Psoas muscle (tissue), 8 donors: ENCODE measurements around the gene PPP3CA. TPM values are rescaled to one million over a fixed set of nuclear protein-coding genes. Genes with fewer than 3 reads are reported as not detected.

Source experiments
- ATAC-seq, 4 donors: fragments of 200-7000 bp; cut with Tn5 transposase; one replicate each; pipeline ENCODE4 v1.9.1; 2020; ENCODE audit warnings: moderate library complexity in 3 of 4, mild to moderate bottlenecking in 2 of 4
- DNase-seq, 2 donors: peaks; one replicate each; pipeline ENCODE4 v3.0.0-alpha.2; 2020
- H3K27ac ChIP-seq: fragments of 200-600 bp; one replicate; pipeline ENCODE4 v1.8.0; 2022
- H3K27me3 ChIP-seq, 3 donors: fragments of 200-600 bp in 1 of 3; one replicate each; pipeline versions ENCODE4 v1.6.1 to v1.8.0; 2013 to 2022; ENCODE audit warnings: low read length in 2 of 3, mild to moderate bottlenecking in 2 of 3, moderate library complexity in 1 of 3; ENCODE audit not compliant: insufficient read depth in 3 of 3
- H3K36me3 ChIP-seq, 2 donors: fragments of 200-600 bp in 1 of 2; one replicate each; pipeline versions ENCODE4 v1.6.1 to v1.8.0; 2013 to 2022; ENCODE audit warnings: low read depth in 1 of 2, mild to moderate bottlenecking in 1 of 2, moderate library complexity in 1 of 2; ENCODE audit not compliant: insufficient read depth in 1 of 2
- H3K4me1 ChIP-seq: fragments of 200-600 bp; one replicate; pipeline ENCODE4 v1.8.0; 2022
- H3K4me3 ChIP-seq: fragments of 200-600 bp; one replicate; pipeline ENCODE4 v1.8.0; 2022; ENCODE audit warnings: mild to moderate bottlenecking
- H3K9me3 ChIP-seq: fragments of 200-600 bp; one replicate; pipeline ENCODE4 v1.8.0; 2022
- WGBS, 3 donors: extraction: QIAGEN DNeasy Blood & Tissue Kit; methylation state at CpG; one replicate each; pipeline versions ENCODE4 v1.1.6 to v1.1.7; 2013; 5-methylcytosine and 5-hydroxymethylcytosine counted together
- intact Hi-C, 2 donors: fragments of 100-400 bp; cut with DNase I; formaldehyde crosslinking; loops; one replicate each; pipeline versions ENCODE4 v1.11.0 to v1.14.2; 2022
- polyA plus RNA-seq, 3 donors: library from polyadenylated mRNA; stranded (reverse); fragments of 200-250 nt; gene quantifications; one replicate each; pipeline ENCODE4 v1.2.3, GENCODE V29; 2013
- total RNA-seq, 4 donors: library from RNA; stranded (reverse); fragmentation: NEBNext Ultra II Directional in 2 of 4; extraction: Animal tissue kit (Norgen Biotek cat#: 25700) in 2 of 4; gene quantifications; one replicate each; pipeline versions ENCODE4 v1.2.1 to v1.2.4, GENCODE V29; 2021 to 2023
- TF ChIP-seq, protein P1 (sequence below): fragments of 200-600 bp; IDR thresholded peaks from one replicate; pipeline ENCODE4 v1.8.0; 2022; ENCODE audit warnings: antibody characterized with exemption
- donor health status: healthy with polysubstance abuse.
- donor health status: DM: no; HTN: no; CAD: no; lungs with moderate emphysema.
- donor health status: Bipolar disorder and iron deficiency.
- donor health status: healthy.
- donor health status: DM: yes; HTN: yes; CAD: no.
- donor health status: DM: no; HTN: no; CAD: no.
- donor health status: DM: no; HTN: no; CAD: no.
- donor health status: DM: yes; HTN: yes; CAD: no.

PPP3CA gene
- total and polyA plus RNA-seq, 7 donors = 10.4 to 65.9 (median 32.6) TPM

DNA sequence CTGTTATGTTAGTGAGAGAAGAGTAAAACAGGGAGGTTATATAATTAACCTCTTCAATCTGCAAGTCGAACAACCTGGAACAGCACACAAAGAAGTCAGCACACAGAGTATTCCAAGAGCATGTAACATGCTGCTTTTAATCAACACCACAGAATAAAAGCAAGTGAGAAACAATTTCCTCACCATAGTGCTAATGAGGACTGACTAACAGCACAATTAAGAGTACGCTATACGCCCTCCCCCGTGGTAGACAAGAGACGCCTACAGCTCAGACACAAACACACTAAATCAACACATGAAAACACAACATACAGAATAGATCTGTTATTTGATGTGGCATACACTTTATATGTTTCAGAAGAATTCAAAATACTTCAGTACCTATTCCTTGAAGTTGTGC lies 103.0 kb downstream of the PPP3CA start:
- H3K4me3 ChIP-seq = no peak overlapping the region
- DNase-seq = no peak
- no peaks in the 10 kb centered on the region for H3K27me3 ChIP-seq
- H3K36me3 ChIP-seq = no peaks in the 10 kb centered on the region
- no peaks in the 10 kb centered on the region for H3K9me3 ChIP-seq
- TF ChIP-seq, protein P1, sequence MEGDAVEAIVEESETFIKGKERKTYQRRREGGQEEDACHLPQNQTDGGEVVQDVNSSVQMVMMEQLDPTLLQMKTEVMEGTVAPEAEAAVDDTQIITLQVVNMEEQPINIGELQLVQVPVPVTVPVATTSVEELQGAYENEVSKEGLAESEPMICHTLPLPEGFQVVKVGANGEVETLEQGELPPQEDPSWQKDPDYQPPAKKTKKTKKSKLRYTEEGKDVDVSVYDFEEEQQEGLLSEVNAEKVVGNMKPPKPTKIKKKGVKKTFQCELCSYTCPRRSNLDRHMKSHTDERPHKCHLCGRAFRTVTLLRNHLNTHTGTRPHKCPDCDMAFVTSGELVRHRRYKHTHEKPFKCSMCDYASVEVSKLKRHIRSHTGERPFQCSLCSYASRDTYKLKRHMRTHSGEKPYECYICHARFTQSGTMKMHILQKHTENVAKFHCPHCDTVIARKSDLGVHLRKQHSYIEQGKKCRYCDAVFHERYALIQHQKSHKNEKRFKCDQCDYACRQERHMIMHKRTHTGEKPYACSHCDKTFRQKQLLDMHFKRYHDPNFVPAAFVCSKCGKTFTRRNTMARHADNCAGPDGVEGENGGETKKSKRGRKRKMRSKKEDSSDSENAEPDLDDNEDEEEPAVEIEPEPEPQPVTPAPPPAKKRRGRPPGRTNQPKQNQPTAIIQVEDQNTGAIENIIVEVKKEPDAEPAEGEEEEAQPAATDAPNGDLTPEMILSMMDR = no peak
- H3K4me1 ChIP-seq = peaks cover 19% of the 10 kb centered on the region
- H3K27ac ChIP-seq = no peak overlapping the region
- 72 to 83% (median 77%) methylated on average over 5 of the region's 5 CpGs for WGBS, 3 donors
- no peak for ATAC-seq
- intact Hi-C loops = no loop called here

DNA sequence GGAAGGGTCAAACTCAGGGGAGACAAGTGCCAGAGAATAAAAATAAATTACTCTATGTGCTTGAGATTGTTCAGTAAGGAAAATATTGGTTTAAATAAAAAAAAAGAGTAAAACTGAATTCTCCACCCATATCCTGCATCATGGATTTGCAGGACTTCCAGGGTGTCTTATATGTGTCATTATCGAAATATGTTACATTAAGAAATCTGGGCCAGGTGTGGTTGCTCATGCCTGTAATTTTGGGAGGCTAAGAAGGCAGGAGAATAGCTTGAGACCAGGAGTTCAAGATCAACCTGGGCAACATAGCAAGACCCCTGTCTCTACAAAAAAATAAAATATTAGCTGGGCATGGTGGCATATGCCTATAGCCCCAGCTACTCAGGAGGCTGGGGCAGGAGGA lies 104.9 kb downstream of the PPP3CA start:
- H3K27ac ChIP-seq = no peak overlapping the region
- no peaks in the 10 kb centered on the region for H3K36me3 ChIP-seq
- no peak overlapping the region for H3K4me3 ChIP-seq
- TF ChIP-seq, protein P1 = no peak
- 96 to 100% (median 98%) methylated on average over 1 of the region's 1 CpG for WGBS, 3 donors
- peaks cover 38% of the 10 kb centered on the region for H3K4me1 ChIP-seq
- no peaks in the 10 kb centered on the region for H3K9me3 ChIP-seq
- no peaks in the 10 kb centered on the region for H3K27me3 ChIP-seq
- intact Hi-C loops = no loop called here
- DNase-seq (no peak), ATAC-seq (no peak)

DNA sequence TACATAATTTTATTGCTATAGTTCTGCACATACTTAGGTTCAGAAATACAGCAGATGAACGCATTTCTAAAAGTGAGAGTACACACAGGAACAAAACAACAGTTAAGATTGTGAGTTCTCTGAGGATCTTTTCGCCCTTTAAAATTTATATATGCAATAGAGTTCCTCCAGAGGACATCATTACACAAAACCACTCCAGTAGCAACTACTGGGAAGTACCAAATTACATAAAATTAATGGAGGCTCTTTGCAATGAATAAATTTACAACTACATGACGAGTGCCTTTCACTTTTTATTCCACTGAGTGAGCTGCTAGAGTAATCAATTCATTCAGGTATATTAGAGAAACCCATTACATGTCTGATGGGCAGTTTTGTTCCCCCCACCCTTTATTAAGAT lies 107.2 kb downstream of the PPP3CA start:
- DNase-seq (no peak), ATAC-seq (no peak)
- Histone ChIP-seq H3K36me3 (no peaks in the 10 kb centered on the region), H3K4me3 (no peak overlapping the region), H3K9me3 (no peaks in the 10 kb centered on the region), H3K27me3 (no peaks in the 10 kb centered on the region), H3K27ac (no peak overlapping the region), H3K4me1 (peaks cover 40% of the 10 kb centered on the region)
- TF ChIP-seq, protein P1 = no peak
- intact Hi-C loops = no loop called here
- WGBS, 3 donors = 90 to 93% (median 92%) methylated on average over 3 of the region's 3 CpGs

DNA sequence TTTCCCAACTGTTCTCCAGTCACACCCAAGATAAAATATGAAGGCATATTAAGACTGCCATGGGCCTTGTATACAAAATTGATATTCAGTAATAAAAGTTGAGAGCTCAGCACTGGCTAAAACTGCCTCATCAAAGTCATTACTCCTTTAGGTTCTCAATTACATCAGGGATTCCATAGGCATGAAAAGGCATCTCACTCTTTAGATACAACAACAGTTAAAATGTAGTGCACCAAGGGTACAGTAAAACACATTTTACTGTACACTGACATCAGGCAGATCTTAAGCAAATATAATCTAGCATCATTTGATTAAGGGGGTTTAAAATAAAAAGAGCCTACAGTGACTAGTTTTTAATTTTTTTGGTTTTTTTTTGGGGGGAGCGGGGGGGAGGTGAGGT lies 107.7 kb downstream of the PPP3CA start:
- no peak for ATAC-seq
- H3K27me3 ChIP-seq = no peaks in the 10 kb centered on the region
- TF ChIP-seq, protein P1 = no peak
- H3K4me3 ChIP-seq = no peak overlapping the region
- intact Hi-C loops = loop anchor here in 1 of 2 donors (5.0 kb wide), 1 partner anchor 108 kb away; the partner anchor contains the start of gene PPP3CA
- H3K36me3 ChIP-seq = no peaks in the 10 kb centered on the region
- DNase-seq = no peak
- no peak overlapping the region for H3K27ac ChIP-seq
- H3K9me3 ChIP-seq = no peaks in the 10 kb centered on the region
- H3K4me1 ChIP-seq = peaks cover 35% of the 10 kb centered on the region
- WGBS, 3 donors = 55 to 100% (median 76%) methylated on average over 1 of the region's 1 CpG

DNA sequence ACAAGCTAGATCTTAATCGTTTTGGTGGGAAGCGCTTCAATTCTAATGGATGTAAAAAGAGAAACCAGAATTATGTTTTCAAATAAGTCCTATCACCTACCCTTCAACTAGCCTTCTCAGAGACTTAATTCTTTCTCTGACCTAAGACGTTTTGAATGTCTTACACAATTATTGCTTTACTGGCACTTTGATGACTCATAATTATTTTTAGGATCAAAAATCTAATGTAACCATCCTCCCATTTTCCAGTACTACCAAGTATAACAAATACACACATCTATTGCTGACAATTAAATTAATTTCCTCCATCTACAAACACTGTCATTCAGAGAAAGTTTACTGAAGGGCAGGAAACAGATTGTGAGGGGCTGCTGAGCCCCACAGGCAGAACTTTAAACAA lies 108.6 kb downstream of the PPP3CA start:
- Histone ChIP-seq H3K27ac (peak overlapping the region; percentile 56), H3K36me3 (no peaks in the 10 kb centered on the region), H3K4me1 (peaks cover 29% of the 10 kb centered on the region), H3K4me3 (no peak overlapping the region), H3K27me3 (no peaks in the 10 kb centered on the region), H3K9me3 (no peaks in the 10 kb centered on the region)
- ATAC-seq (peak; percentile 62 to 91 (median 81)), DNase-seq (no peak)
- TF ChIP-seq, protein P1 = no peak
- 48 to 55% (median 53%) methylated on average over 3 of the region's 3 CpGs for WGBS, 3 donors
- intact Hi-C loops = loop anchor here in 1 of 2 donors (5.0 kb wide), 1 partner anchor 109 kb away; the partner anchor contains the start of gene PPP3CA
